Measurements from ENCODE around the gene FCGR3A.
"Not testable (repeated sequence)": the region's sequence is repeated elsewhere in the genome, so short reads cannot be mapped to it uniquely, and the experiment has no call there.

FCGR3A gene

DNA sequence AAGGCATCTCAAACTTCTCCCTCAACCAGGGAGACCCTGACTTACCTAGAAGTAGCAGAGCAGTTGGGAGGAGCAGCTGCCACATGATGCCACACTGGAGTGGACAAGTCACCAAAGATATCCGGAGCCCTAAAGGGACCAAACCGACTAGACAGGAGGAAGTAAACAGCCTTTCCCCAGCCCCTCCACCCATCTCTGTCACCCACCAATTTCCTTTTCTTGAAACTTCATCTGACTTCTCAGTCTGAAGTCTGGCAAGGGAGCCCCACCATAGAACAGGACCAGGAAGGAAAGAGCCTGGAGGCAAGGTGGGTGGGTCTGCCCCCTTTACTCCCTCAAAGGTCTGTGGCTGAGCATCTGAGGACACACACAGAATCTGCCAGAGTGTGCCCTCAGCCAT lies at the start of gene FCGR3A:
FCGR3A (minus strand) TSS at position 167 of the 400 bp plus-strand sequence; CDS start at position 85, 82 bp downstream.
- DNase-seq, result no peak

DNA sequence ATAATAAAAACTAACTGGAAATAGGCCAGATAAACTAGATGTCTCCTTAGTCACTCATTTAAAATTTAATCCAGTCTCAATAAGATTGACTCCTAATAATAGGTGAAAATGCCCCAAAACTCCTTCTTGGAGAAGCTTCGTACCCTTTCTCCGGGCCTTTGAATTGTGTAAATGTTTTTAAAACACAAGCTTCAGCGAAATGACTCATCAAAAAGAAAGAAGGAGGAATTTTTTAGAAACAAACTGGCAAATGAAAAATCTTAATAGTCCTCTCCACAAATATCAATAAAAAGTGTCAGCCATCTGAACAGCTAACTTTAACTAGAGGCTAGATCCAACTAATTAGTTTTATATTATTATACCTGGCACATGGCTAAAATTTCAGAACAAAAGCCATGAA lies 47.5 kb upstream of the FCGR3A start:
- not testable (repeated sequence) for DNase-seq

DNA sequence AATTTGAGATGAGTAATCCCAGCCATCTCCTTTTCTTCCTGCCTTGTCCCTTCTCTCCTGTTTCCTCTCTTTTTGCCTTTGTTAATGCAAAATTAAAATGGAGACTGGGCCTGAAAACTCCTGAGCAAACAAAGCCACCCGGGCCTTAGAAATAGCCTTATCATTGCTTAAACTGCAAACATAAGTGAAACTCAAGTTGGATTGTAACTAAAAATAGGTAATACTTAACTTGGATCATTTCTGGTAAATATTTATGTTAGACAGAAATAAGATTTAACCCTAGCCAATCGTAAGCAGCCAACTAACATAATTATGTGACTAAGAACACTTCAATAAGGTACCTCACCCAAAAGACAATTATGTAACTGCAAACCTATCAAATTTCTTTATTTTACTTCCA lies 46.0 kb upstream of the FCGR3A start:
- not testable (repeated sequence) for DNase-seq

GRCh38 chr1:161595173-161595572 lies 45.6 kb upstream of the FCGR3A start:
- not testable (repeated sequence) for DNase-seq

GRCh38 chr1:161594269-161594984 lies 44.8 kb upstream of the FCGR3A start:
- not testable (repeated sequence) for DNase-seq

GRCh38 chr1:161593092-161593755 lies 43.6 kb upstream of the FCGR3A start:
- not testable (repeated sequence) for DNase-seq

GRCh38 chr1:161592586-161592985 lies 43.0 kb upstream of the FCGR3A start:
- DNase-seq, result not testable (repeated sequence)

DNA sequence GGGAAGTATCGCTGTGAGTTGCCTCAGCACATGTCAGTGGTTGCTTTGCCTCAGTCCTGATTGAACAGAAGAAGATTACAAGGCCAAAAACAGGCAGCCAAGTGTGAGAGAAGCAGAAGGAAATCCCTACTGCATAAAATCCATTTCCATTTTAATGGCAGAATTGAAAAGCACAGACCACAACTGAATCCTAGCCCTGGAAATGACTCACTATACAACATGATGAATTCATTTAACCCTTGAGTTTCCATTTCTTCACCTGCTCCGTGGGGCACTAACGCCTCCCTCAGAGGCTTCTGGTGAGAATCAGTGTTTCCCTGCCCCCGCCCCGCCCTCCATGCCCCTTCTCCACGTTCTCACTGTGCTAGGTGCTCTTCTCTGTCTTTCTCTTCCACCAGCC lies 40.3 kb upstream of the FCGR3A start:
- DNase-seq, result not testable (repeated sequence)

DNA sequence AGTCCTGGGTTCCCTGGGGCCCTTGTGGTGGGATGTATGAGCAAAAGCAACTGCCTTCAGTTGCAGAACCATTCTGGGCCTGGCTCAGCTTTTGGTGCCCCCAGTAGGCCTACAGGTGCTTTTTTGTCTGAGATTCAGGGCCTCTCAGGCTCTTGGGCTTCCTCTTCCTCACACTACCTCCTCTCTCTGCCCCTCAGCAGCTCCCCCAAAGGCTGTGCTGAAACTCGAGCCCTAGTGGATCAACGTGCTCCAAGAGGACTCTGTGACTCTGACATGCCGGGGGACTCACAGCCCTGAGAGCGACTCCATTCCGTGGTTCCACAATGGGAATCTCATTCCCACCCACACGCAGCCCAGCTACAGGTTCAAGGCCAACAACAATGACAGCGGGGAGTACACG lies 39.7 kb upstream of the FCGR3A start:
- not testable (repeated sequence) for DNase-seq

DNA sequence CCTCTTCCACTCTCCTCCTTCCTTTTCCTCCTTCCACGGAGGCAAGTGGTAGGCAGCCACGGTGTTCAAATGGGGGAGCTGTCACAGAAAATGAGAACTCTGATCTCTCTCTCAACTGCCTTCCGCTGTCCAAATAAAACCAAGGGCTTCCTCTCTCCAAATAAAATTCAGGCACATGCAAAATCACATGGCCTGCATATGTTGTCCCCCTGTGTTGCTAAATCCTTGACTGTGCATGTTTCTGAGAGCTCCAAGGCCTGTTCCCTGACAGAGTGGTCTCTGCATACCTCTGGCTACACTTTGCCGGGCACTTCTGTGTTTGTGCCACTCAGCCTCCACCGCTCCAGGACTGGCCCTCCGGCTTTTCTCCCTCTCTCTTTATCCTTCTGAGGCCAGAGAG lies 39.0 kb upstream of the FCGR3A start:
- not testable (repeated sequence) for DNase-seq

GRCh38 chr1:161582882-161583281 lies 33.3 kb upstream of the FCGR3A start:
- not testable (repeated sequence) for DNase-seq

DNA sequence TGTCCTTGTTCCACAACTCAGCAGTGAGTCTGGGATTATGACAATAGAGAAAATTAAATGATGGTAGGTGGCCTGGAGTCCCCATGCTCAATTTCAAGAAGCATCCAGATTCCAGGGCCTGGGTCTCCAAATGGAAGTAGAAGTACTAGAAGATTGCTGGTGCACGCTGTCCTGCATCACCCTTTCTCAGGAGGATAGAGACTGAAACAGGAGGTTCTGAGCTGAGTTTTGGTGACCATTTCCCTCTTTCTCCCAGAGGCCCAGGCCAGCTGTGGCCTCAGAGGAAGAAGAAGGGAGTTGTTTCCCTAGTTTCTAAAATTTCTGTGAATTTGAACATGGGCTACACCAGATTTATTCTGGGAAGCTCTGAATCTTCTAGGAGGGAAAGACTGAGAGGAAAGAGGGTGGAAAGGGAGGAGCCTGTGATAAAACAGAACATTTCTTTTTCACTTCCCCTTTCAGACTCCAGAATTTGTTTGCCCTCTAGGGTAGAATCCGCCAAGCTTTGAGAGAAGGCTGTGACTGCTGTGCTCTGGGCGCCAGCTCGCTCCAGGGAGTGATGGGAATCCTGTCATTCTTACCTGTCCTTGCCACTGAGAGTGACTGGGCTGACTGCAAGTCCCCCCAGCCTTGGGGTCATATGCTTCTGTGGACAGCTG lies 31.4 kb upstream of the FCGR3A start:
- not testable (repeated sequence) for DNase-seq

DNA sequence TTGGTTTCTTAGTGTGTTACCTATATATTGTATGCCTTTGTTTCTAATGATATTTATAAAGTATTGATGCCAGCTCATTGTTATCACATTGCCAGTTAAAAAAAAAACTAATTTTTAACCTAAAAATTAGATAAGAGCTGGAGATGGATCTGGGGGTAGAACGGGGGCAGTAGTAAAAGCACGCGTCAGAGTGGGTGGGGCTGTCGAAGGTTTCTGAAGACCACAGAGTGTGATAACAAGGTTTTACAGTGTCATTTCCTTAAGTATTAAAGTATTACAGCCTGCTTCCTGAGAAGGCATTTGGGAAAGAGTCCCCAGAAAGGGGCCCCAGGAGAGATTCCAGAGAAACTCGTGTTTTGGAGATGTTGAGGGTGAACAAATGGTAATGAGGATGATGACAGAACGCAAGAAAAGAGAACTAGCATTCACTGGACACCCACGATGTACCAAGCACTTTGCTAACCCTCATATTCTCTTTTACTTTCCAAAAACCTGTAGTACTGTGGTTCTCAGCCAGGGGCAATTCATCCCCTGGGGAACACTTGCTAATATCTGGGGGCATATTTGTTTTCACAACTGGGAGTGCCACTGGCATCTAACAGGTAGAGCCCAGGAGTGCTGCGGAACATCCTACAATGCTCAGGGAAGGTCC lies 30.4 kb upstream of the FCGR3A start:
- DNase-seq, result not testable (repeated sequence)

DNA sequence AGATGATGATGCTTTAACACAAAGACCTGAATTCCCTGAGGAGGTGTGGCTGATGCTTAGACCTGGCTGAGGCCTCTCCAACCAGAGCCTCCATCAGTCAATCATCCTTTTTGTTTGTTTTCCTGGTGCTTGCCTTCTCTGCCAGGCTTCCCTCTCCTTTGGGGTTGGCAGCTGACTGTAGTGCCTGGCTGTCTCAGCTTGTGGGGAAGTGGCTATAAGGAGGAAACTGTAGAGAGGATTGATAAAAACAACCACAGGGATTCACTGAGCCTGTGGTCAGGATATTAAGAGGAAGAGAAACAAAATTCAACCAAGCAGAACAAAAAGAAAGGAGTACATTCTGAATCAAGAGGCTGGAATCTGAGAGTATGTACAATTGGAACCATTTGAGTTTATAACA lies 27.1 kb upstream of the FCGR3A start:
- DNase-seq, result not testable (repeated sequence)

- not testable (repeated sequence) for DNase-seq
Measured at GRCh38 chr1:161571703-161572102, 22.1 kb upstream of the FCGR3A start.

- not testable (repeated sequence) for DNase-seq
Measured at GRCh38 chr1:161566602-161566960, 17.0 kb upstream of the FCGR3A start.

DNA sequence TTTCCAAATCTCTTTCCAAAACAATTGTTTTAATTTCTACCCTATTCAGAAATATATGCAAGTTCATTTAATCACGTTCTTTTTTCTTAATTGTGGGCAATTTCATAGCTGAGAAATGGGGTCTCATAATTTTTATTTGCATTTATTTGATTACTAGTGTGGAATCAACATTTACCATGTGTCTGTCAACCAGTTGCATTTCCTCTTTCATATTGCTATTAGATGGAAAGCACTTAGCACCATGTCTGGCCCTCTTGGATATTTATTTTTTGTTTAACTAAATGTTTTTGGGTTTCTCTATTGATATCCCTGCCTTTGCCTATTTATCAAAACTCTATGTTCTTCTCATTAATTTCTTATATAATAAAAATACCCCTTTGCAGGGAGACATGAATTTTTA lies 13.9 kb upstream of the FCGR3A start:
- not testable (repeated sequence) for DNase-seq

DNA sequence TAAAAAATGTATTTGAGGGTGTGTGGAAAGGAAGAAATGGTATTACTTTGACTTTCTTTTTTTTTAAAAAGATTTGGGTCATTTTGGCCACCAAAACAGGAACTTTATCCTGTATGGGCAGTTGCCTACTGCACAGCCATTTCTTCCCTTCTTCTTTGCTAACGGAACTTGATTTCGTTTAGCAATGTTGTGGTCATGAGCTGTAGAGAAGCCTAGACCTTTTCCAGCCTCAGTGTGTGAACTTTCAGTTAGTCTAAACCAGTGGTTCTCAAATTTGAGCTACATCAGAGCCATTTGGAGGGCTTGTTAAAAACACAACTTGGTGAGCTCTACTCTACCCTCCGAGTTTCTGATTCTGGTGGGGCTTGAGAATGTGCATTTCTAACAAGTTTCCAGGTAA lies 12.8 kb upstream of the FCGR3A start:
- not testable (repeated sequence) for DNase-seq

- not testable (repeated sequence) for DNase-seq
Measured at GRCh38 chr1:161560960-161561715, 11.5 kb upstream of the FCGR3A start.

- not testable (repeated sequence) for DNase-seq
Measured at GRCh38 chr1:161557506-161558450, 8.2 kb upstream of the FCGR3A start.

DNA sequence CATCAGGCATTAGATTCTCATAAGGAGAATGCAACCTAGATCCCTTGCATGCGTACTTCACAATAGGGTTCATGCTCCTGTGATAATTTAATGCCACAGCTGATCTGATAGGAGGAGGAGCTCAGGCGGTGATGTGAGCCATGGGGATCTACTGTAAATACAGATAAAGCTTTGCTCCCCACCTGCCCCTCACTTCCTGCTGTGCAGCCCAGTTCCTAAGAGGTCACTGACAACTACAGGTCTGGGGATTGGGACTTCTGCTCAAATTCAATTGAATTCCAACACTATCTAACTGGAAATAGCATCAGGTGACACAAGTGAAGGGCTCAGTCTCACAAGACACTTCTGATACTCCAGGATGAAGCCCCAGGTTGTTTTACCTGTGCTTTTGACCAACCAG lies 7.4 kb upstream of the FCGR3A start:
- not testable (repeated sequence) for DNase-seq

All from kidney glomerular epithelial cell (primary cell).